Nephron (organoid): ENCODE results near the gene ARHGEF7.

Experiments
- H3K27ac Mint-ChIP-seq, 3 experiments: 2 replicates each; pipeline ENCODE4 v1.8.0; 2020; ENCODE audit warnings: mixed read lengths in 3 of 3, mild to moderate bottlenecking in 2 of 3, moderate library complexity in 1 of 3
- H3K27me3 Mint-ChIP-seq: 2 replicates; pipeline ENCODE4 v1.8.0; 2021; ENCODE audit warnings: low read depth, mild to moderate bottlenecking, moderate library complexity, mixed read lengths
- H3K36me3 Mint-ChIP-seq: 2 replicates; pipeline ENCODE4 v1.8.0; 2020; ENCODE audit warnings: low read depth, mixed read lengths
- H3K4me1 Mint-ChIP-seq: 2 replicates; pipeline ENCODE4 v1.8.0; 2020; ENCODE audit warnings: mixed read lengths
- H3K4me3 Mint-ChIP-seq, 3 experiments: 2 replicates each; pipeline ENCODE4 v1.8.0; 2020; ENCODE audit warnings: mild to moderate bottlenecking in 3 of 3, mixed read lengths in 3 of 3, moderate library complexity in 2 of 3
- H3K9me3 Mint-ChIP-seq: 2 replicates; pipeline ENCODE4 v1.8.0; 2020; ENCODE audit warnings: mixed read lengths
- CTCF ChIP-seq, 3 experiments: fragments of 200-600 bp; sonication (generic); IDR thresholded peaks; one replicate each; pipeline ENCODE4 v1.5.0; 2021; ENCODE audit warnings: antibody characterized with exemption in 3 of 3; ENCODE audit not compliant: unreplicated experiment in 3 of 3

The ARHGEF7 gene

GRCh38 chr13:111153279-111153976, 38.3 kb downstream of the ARHGEF7 start:
- Mint-ChIP-seq H3K27ac (peak overlapping the region; percentile 98), H3K4me3 (peak overlapping the region; percentile 93 to 95 (median 93)), H3K36me3 (no peaks in the 10 kb centered on the region), H3K27me3 (peaks cover 3% of the 10 kb centered on the region), H3K9me3 (no peaks in the 10 kb centered on the region), H3K4me1 (peaks cover 38% of the 10 kb centered on the region)
- TF ChIP-seq CTCF (IDR thresholded peaks at IDR 0.05; ENCODE audit: unreplicated experiment in 3 of 3): peak in 2 of 3 experiments; percentile 31 to 41

GRCh38 chr13:111153977-111154332, 38.8 kb downstream of the ARHGEF7 start:
- peak overlapping the region; percentile 93 to 95 (median 93) for H3K4me3 Mint-ChIP-seq
- peaks cover 3% of the 10 kb centered on the region for H3K36me3 Mint-ChIP-seq
- no peaks in the 10 kb centered on the region for H3K9me3 Mint-ChIP-seq
- H3K27ac Mint-ChIP-seq: peak overlapping the region; percentile 95 to 98 (median 98)
- peaks cover 3% of the 10 kb centered on the region for H3K27me3 Mint-ChIP-seq
- H3K4me1 Mint-ChIP-seq: peaks cover 42% of the 10 kb centered on the region
- peak in 1 of 3 experiments; percentile 3 for TF ChIP-seq CTCF (IDR thresholded peaks at IDR 0.05; ENCODE audit: unreplicated experiment in 3 of 3)

GRCh38 chr13:111156421-111156820, 41.3 kb downstream of the ARHGEF7 start:
- Mint-ChIP-seq H3K9me3 (no peaks in the 10 kb centered on the region), H3K27ac (no peak overlapping the region), H3K4me3 (peak overlapping the region in 1 of 3 experiments; percentile 22)

GRCh38 chr13:111158136-111158805, 43.2 kb downstream of the ARHGEF7 start:
- peaks cover 48% of the 10 kb centered on the region for H3K4me1 Mint-ChIP-seq
- H3K36me3 Mint-ChIP-seq: peaks cover 27% of the 10 kb centered on the region
- no peaks in the 10 kb centered on the region for H3K9me3 Mint-ChIP-seq
- H3K4me3 Mint-ChIP-seq: no peak overlapping the region
- H3K27me3 Mint-ChIP-seq: no peaks in the 10 kb centered on the region
- no peak for TF ChIP-seq CTCF (IDR thresholded peaks at IDR 0.05; ENCODE audit: unreplicated experiment in 3 of 3)
- no peak overlapping the region for H3K27ac Mint-ChIP-seq

More at GRCh38 chr13:111156421-111156820, 41.3 kb downstream of the ARHGEF7 start:
- H3K27me3 Mint-ChIP-seq: no peaks in the 10 kb centered on the region
- peaks cover 23% of the 10 kb centered on the region for H3K36me3 Mint-ChIP-seq
- TF ChIP-seq CTCF (IDR thresholded peaks at IDR 0.05; ENCODE audit: unreplicated experiment in 3 of 3): no peak
- peaks cover 49% of the 10 kb centered on the region for H3K4me1 Mint-ChIP-seq

- H3K4me1 Mint-ChIP-seq: peaks cover 44% of the 10 kb centered on the region
- no peaks in the 10 kb centered on the region for H3K9me3 Mint-ChIP-seq
Observed at GRCh38 chr13:111159362-111160320, 44.5 kb downstream of the ARHGEF7 start.

More at GRCh38 chr13:111159362-111160320, 44.5 kb downstream of the ARHGEF7 start:
- no peaks in the 10 kb centered on the region for H3K27me3 Mint-ChIP-seq
- no peak for TF ChIP-seq CTCF (IDR thresholded peaks at IDR 0.05; ENCODE audit: unreplicated experiment in 3 of 3)
- H3K27ac Mint-ChIP-seq: no peak overlapping the region
- H3K36me3 Mint-ChIP-seq: peaks cover 29% of the 10 kb centered on the region
- H3K4me3 Mint-ChIP-seq: no peak overlapping the region
